KMS-11 (cell line): ENCODE results near the gene MON1B.

Source experiments
- H2AFZ ChIP-seq: fragments of 200-600 bp; sonication (generic); 2 replicates; pipeline ENCODE4 v1.6.1; 2016; ENCODE audit warnings: antibody characterized with exemption, mixed run types, low read depth
- H3K27ac ChIP-seq: fragments of 200-600 bp; sonication (generic); 2 replicates; pipeline ENCODE4 v1.6.1; 2016; ENCODE audit warnings: mild to moderate bottlenecking, mixed run types
- H3K27me3 ChIP-seq: fragments of 200-600 bp; sonication (generic); 2 replicates; pipeline ENCODE4 v1.6.1; 2017; ENCODE audit warnings: mild to moderate bottlenecking, low read depth, mixed run types, moderate library complexity; ENCODE audit not compliant: insufficient read depth
- H3K36me3 ChIP-seq: fragments of 200-600 bp; sonication (generic); 2 replicates; pipeline ENCODE4 v1.6.1; 2017; ENCODE audit warnings: mild to moderate bottlenecking, mixed run types; ENCODE audit not compliant: insufficient read depth
- H3K4me1 ChIP-seq: fragments of 200-600 bp; sonication (generic); 2 replicates; pipeline ENCODE4 v1.6.1; 2016; ENCODE audit warnings: mild to moderate bottlenecking, low read depth, mixed run types; ENCODE audit not compliant: poor library complexity, severe bottlenecking
- H3K4me2 ChIP-seq: fragments of 200-600 bp; sonication (generic); 2 replicates; pipeline ENCODE4 v1.7.0; 2016; ENCODE audit warnings: mild to moderate bottlenecking, mixed run types
- H3K4me3 ChIP-seq: fragments of 200-600 bp; sonication (generic); IDR thresholded peaks from 2 replicates; pipeline ENCODE4 v1.6.1; 2017; ENCODE audit warnings: low read depth, low read length, mixed read lengths; ENCODE audit not compliant: insufficient read depth
- H3K79me2 ChIP-seq: fragments of 200-600 bp; sonication (generic); 2 replicates; pipeline ENCODE4 v1.6.1; 2016; ENCODE audit warnings: low read depth, mixed run types; ENCODE audit not compliant: insufficient read depth
- H3K9ac ChIP-seq: fragments of 200-600 bp; sonication (generic); 2 replicates; pipeline ENCODE4 v1.6.1; 2016; ENCODE audit warnings: mild to moderate bottlenecking, mixed run types
- H4K20me1 ChIP-seq: fragments of 200-600 bp; sonication (generic); 2 replicates; pipeline ENCODE4 v1.6.1; 2016; ENCODE audit warnings: mild to moderate bottlenecking, mixed run types; ENCODE audit not compliant: insufficient read depth
- TF ChIP-seq, protein P1 (sequence below): fragments of 200-600 bp; sonication (generic); conservative IDR thresholded peaks from 2 replicates; pipeline ENCODE4 v1.6.1; 2017; ENCODE audit warnings: low read depth, mild to moderate bottlenecking, antibody characterized with exemption, low read length, moderate library complexity, mixed read lengths

Gene MON1B

DNA sequence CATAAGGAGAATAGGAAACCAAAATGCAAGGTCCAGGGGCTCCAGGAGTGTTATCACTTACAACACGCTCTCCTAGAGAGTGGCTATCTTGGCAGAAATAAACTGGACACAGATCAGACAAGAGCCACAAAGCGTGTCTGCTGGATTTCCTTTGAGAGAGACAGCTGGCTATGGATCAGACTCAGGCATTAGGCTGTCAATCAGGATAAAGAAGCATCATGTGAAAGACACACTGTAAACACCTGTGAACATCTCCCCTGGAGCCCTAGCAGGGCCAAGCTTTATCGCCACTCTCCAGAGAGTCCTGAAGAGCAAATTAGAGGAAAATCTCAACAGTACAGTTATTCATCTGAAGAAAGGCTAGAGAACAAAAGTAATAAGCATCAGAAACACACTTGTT lies 34.2 kb downstream of the MON1B start:
- TF ChIP-seq, protein P1, sequence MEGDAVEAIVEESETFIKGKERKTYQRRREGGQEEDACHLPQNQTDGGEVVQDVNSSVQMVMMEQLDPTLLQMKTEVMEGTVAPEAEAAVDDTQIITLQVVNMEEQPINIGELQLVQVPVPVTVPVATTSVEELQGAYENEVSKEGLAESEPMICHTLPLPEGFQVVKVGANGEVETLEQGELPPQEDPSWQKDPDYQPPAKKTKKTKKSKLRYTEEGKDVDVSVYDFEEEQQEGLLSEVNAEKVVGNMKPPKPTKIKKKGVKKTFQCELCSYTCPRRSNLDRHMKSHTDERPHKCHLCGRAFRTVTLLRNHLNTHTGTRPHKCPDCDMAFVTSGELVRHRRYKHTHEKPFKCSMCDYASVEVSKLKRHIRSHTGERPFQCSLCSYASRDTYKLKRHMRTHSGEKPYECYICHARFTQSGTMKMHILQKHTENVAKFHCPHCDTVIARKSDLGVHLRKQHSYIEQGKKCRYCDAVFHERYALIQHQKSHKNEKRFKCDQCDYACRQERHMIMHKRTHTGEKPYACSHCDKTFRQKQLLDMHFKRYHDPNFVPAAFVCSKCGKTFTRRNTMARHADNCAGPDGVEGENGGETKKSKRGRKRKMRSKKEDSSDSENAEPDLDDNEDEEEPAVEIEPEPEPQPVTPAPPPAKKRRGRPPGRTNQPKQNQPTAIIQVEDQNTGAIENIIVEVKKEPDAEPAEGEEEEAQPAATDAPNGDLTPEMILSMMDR = no peak
- Histone ChIP-seq H3K4me1 (peaks cover 3% of the 10 kb centered on the region), H3K4me3 (no peak overlapping the region), H3K27me3 (no peaks in the 10 kb centered on the region), H3K9ac (no peak overlapping the region), H3K4me2 (no peak overlapping the region), H3K79me2 (no peaks in the 10 kb centered on the region), H3K27ac (no peak overlapping the region), H2AFZ (no peak overlapping the region), H3K36me3 (no peaks in the 10 kb centered on the region), H4K20me1 (no peaks in the 10 kb centered on the region)

DNA sequence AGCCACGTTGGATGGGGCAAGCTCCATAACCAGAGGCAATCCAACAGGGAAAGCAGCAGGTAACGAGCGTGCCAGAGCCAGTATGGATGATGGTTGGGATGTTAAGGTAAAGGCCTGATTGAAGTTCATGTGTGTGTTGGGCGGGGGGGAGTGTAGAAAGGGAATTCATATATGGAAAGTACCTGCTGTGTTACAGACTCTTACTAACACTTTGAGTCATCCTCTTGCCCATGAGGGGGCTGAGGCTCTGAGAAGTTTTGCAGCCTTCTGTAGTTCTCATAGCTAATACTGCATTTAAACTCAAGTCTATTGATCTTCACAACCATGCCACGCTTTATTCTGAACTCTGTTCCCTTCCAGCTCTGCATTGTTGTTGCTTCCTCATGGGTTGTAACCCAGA lies 36.8 kb downstream of the MON1B start:
- no peak overlapping the region for H3K27ac ChIP-seq
- no peak overlapping the region for H3K4me3 ChIP-seq
- H3K79me2 ChIP-seq = no peaks in the 10 kb centered on the region
- no peaks in the 10 kb centered on the region for H3K27me3 ChIP-seq
- H3K4me2 ChIP-seq = no peak overlapping the region
- no peak overlapping the region for H2AFZ ChIP-seq
- TF ChIP-seq, protein P1 = no peak
- H3K36me3 ChIP-seq = no peaks in the 10 kb centered on the region
- H3K4me1 ChIP-seq = peaks cover 8% of the 10 kb centered on the region
- no peaks in the 10 kb centered on the region for H4K20me1 ChIP-seq
- no peak overlapping the region for H3K9ac ChIP-seq

DNA sequence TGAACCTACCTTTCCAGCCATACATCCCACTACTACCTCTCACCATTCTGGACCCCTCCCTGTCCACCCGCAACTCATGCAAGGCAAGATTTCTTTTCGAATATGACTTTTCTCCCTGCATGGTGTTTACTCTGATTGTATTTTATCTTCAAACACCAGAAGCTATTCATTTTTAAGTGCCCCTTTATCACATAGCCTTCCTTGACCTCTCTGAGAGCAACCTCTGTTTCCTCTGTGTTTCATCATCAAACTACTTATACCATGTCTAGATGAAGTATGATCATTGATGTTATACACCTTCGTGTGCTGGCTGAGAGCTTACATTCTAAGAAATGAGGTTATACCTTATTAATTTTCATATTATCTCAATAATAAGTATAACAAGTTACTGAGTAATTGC lies 40.1 kb downstream of the MON1B start:
- TF ChIP-seq, protein P1 = no peak
- H3K27me3 ChIP-seq = no peaks in the 10 kb centered on the region

DNA sequence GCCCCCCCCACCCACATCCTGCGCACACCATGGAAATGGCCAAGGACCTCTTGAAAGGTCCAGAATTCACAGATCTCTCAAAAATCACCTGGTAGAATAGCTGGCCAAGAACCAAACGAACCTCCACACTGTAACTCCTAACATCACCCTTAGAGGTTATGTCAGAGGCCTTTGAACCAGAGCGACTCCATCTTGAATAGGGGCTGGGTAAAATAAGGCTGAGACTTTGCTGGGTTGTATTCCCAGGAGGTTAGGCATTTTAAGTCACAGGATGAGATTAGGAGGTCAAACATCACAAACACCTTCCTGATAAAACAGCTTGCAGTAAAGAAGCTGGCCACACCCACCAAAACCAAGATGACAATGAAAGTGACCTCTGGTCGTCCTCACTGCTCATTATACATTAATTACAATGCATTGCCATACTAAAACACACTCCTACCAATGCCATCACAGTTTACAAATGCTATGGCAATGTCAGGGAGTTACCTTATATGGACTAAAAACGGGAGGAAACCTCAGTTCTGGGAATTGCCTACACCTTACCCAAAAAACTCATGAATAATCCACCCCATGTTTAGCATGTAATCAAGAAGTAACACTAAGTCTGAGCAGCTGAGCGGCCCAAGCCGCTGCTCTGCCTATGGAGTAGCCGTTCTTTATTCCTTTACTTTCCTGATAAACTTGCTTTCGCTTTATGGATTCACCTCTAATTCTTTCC lies 43.0 kb downstream of the MON1B start:
- Histone ChIP-seq H2AFZ (no peak overlapping the region), H3K9ac (no peak overlapping the region), H3K27ac (no peak overlapping the region), H3K4me1 (peaks cover 5% of the 10 kb centered on the region), H3K79me2 (no peaks in the 10 kb centered on the region), H4K20me1 (no peaks in the 10 kb centered on the region), H3K4me3 (no peak overlapping the region), H3K36me3 (no peaks in the 10 kb centered on the region), H3K4me2 (no peak overlapping the region), H3K27me3 (no peaks in the 10 kb centered on the region)
- TF ChIP-seq, protein P1 = no peak

More for the DNA sequence above, 40.1 kb downstream of the MON1B start:
- Histone ChIP-seq H4K20me1 (no peaks in the 10 kb centered on the region), H3K79me2 (no peaks in the 10 kb centered on the region), H3K4me1 (peaks cover 8% of the 10 kb centered on the region), H3K4me2 (no peak overlapping the region), H3K36me3 (no peaks in the 10 kb centered on the region), H3K4me3 (no peak overlapping the region), H2AFZ (no peak overlapping the region), H3K9ac (no peak overlapping the region), H3K27ac (no peak overlapping the region)
